SK-N-SH treated with all-trans-retinoic acid at 6 μM for 48 hours (cell line): ENCODE results near the gene RABGAP1.

Source experiments
- ATAC-seq: fragments of 200-7000 bp; cut with Tn5 transposase; 3 replicates; pipeline ENCODE4 v1.9.1; 2020; ENCODE audit warnings: mild to moderate bottlenecking, moderate library complexity
- ARNTL ChIP-seq: fragments of 450-650 bp; formaldehyde crosslinking; IDR thresholded peaks from 2 replicates; pipeline ENCODE4 v1.5.0; 2020; ENCODE audit warnings: low read depth, mild to moderate bottlenecking, moderate library complexity, borderline replicate concordance
- BACH2 ChIP-seq: fragments of 250-450 bp; sonication (Bioruptor Pico); IDR thresholded peaks from 2 replicates; pipeline ENCODE4 v1.9.0; 2021; ENCODE audit warnings: mild to moderate bottlenecking, borderline replicate concordance
- CSDC2 ChIP-seq: fragments of 250-450 bp; sonication (Bioruptor Pico); IDR thresholded peaks from 2 replicates; pipeline ENCODE4 v1.5.0; 2020; ENCODE audit warnings: mild to moderate bottlenecking, moderate library complexity
- ESRRG ChIP-seq: fragments of 250-450 bp; sonication (Bioruptor Pico); IDR thresholded peaks from 2 replicates; pipeline ENCODE4 v1.6.1; 2021; ENCODE audit warnings: mild to moderate bottlenecking
- GLIS3 ChIP-seq: fragments of 250-450 bp; sonication (Bioruptor Pico); IDR thresholded peaks from 2 replicates; pipeline ENCODE4 v1.5.0; 2020; ENCODE audit warnings: mild to moderate bottlenecking, moderate library complexity
- ISL1 ChIP-seq: fragments of 250-450 bp; sonication (Bioruptor Pico); IDR thresholded peaks from 2 replicates; pipeline ENCODE4 v2.1.2; 2022; ENCODE audit warnings: mild to moderate bottlenecking, moderate library complexity
- OSR1 ChIP-seq: fragments of 250-450 bp; sonication (Bioruptor Pico); IDR thresholded peaks from 2 replicates; pipeline ENCODE4 v1.8.0; 2022; ENCODE audit warnings: moderate library complexity, mild to moderate bottlenecking, inconsistent platforms
- POU6F1 ChIP-seq: fragments of 250-450 bp; sonication (Bioruptor Pico); IDR thresholded peaks from 2 replicates; pipeline ENCODE4 v1.8.0; 2021; ENCODE audit warnings: low read depth, mild to moderate bottlenecking, moderate library complexity, borderline replicate concordance
- PPARA ChIP-seq: fragments of 250-450 bp; sonication (Bioruptor Pico); IDR thresholded peaks from 2 replicates; pipeline ENCODE4 v1.5.0; 2020; ENCODE audit warnings: mild to moderate bottlenecking, borderline replicate concordance
- RARB ChIP-seq: fragments of 250-450 bp; sonication (Bioruptor Pico); IDR thresholded peaks from 2 replicates; pipeline ENCODE4 v1.8.0; 2021; ENCODE audit warnings: mild to moderate bottlenecking, moderate library complexity
- SNAI2 ChIP-seq: fragments of 250-450 bp; sonication (Bioruptor Pico); IDR thresholded peaks from 2 replicates; pipeline ENCODE4 v1.5.0; 2020; ENCODE audit warnings: mild to moderate bottlenecking, moderate library complexity
- TCF4 ChIP-seq: fragments of 250-450 bp; sonication (Bioruptor Pico); IDR thresholded peaks from 2 replicates; pipeline ENCODE4 v1.8.0; 2021; ENCODE audit warnings: mild to moderate bottlenecking, moderate library complexity, borderline replicate concordance
- TOX ChIP-seq: fragments of 250-450 bp; sonication (Bioruptor Pico); IDR thresholded peaks from 2 replicates; pipeline ENCODE4 v1.8.0; 2021; ENCODE audit warnings: mild to moderate bottlenecking, moderate library complexity, borderline replicate concordance
- ZC3H10 ChIP-seq: fragments of 250-450 bp; sonication (Bioruptor Pico); IDR thresholded peaks from 2 replicates; pipeline ENCODE4 v1.5.1; 2021; ENCODE audit warnings: mild to moderate bottlenecking, moderate library complexity
- ZFP3 ChIP-seq: fragments of 250-450 bp; sonication (Bioruptor Pico); IDR thresholded peaks from 2 replicates; pipeline ENCODE4 v1.5.0; 2020; ENCODE audit warnings: mild to moderate bottlenecking, moderate library complexity
- ZFP30 ChIP-seq: fragments of 450-650 bp; formaldehyde crosslinking; IDR thresholded peaks from 2 replicates; pipeline ENCODE4 v1.5.0; 2022; ENCODE audit warnings: mild to moderate bottlenecking, moderate library complexity
- ZNF565 ChIP-seq: fragments of 450-650 bp; formaldehyde crosslinking; conservative IDR thresholded peaks from 2 replicates; pipeline ENCODE4 v1.5.0; 2020; ENCODE audit warnings: low read depth, mild to moderate bottlenecking, moderate library complexity
- ZNF70 ChIP-seq: fragments of 450-650 bp; formaldehyde crosslinking; IDR thresholded peaks from 2 replicates; pipeline ENCODE4 v1.5.0; 2020; ENCODE audit warnings: mild to moderate bottlenecking, moderate library complexity
- ZNF8 ChIP-seq: fragments of 450-650 bp; formaldehyde crosslinking; IDR thresholded peaks from 2 replicates; pipeline ENCODE4 v1.5.0; 2020; ENCODE audit warnings: mild to moderate bottlenecking, moderate library complexity
- TF ChIP-seq, protein P1 (sequence below): fragments of 250-450 bp; sonication (Bioruptor Pico); IDR thresholded peaks from 2 replicates; pipeline ENCODE4 v1.5.1; 2020; ENCODE audit warnings: low read depth, mild to moderate bottlenecking, moderate library complexity
- TF ChIP-seq, protein P2 (sequence below): fragments of 250-450 bp; sonication (Bioruptor Pico); IDR thresholded peaks from 2 replicates; pipeline ENCODE4 v1.8.0; 2020; ENCODE audit warnings: mild to moderate bottlenecking, moderate library complexity, borderline replicate concordance
- TF ChIP-seq, protein P3 (sequence below): fragments of 250-450 bp; sonication (Bioruptor Pico); IDR thresholded peaks from 2 replicates; pipeline ENCODE4 v1.5.0; 2020; ENCODE audit warnings: mild to moderate bottlenecking, moderate library complexity
- TF ChIP-seq, protein P4 (sequence below): fragments of 250-450 bp; sonication (Bioruptor Pico); IDR thresholded peaks from 2 replicates; pipeline ENCODE4 v1.5.1; 2021; ENCODE audit warnings: mild to moderate bottlenecking, moderate library complexity

The RABGAP1 gene

DNA sequence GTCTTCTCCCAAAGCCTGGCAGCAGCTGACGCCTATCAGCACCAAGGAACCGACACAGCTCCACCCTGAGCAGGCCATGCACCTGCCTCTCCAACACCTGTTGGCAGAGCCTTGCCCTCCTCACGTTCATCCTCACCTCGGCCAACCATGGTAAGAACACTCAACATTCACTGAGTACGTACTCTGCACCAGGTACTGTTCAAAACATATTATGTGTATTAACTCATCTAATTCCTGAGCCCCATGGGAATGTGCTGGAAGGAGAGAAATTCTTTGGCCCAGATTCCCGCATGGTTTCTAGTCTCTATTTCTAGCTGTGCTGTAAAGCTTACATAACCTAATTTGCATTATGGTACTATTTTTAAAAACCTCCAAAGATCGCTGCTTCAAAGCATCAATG, 178.7 kb downstream of the RABGAP1 start (continued):
- TF ChIP-seq POU6F1 (CRISPR knock-in tag) (no peak), ISL1 (CRISPR knock-in tag) (no peak), SNAI2 (CRISPR knock-in tag) (no peak)
- TF ChIP-seq, protein P1, sequence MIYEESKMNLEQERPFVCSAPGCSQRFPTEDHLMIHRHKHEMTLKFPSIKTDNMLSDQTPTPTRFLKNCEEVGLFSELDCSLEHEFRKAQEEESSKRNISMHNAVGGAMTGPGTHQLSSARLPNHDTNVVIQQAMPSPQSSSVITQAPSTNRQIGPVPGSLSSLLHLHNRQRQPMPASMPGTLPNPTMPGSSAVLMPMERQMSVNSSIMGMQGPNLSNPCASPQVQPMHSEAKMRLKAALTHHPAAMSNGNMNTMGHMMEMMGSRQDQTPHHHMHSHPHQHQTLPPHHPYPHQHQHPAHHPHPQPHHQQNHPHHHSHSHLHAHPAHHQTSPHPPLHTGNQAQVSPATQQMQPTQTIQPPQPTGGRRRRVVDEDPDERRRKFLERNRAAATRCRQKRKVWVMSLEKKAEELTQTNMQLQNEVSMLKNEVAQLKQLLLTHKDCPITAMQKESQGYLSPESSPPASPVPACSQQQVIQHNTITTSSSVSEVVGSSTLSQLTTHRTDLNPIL (CRISPR knock-in tag): no peak
- TF ChIP-seq, all 23 proteins: peak for 0

DNA sequence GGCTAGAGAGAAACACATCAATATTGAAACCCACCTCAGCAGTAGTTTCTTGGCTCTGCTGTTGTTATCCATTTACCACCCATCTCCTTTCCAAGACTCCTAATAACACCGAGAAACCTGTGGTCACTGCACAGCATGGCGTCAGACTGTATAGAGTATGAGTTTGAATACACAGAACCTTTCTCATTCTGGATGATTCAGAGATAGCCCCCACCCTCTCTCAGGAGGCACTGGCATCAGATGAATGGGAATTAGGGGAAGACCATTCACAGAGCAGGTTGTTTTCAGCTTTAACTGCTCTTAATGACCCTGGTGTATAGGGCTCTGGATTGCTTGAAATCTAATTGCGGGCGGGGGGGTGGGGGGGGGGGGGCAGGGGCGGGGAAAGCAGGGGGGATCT, 179.3 kb downstream of the RABGAP1 start:
- TF ChIP-seq ESRRG (CRISPR knock-in tag) (no peak), ZC3H10 (no peak), PPARA (CRISPR knock-in tag) (no peak), ISL1 (CRISPR knock-in tag) (no peak), ZNF70 (no peak), ARNTL (no peak), BACH2 (CRISPR knock-in tag) (no peak), OSR1 (CRISPR knock-in tag) (no peak), TOX (CRISPR knock-in tag) (no peak), TCF4 (CRISPR knock-in tag) (no peak), ZNF565 (CRISPR knock-in tag) (no peak), POU6F1 (CRISPR knock-in tag) (no peak)
- TF ChIP-seq, protein P2, sequence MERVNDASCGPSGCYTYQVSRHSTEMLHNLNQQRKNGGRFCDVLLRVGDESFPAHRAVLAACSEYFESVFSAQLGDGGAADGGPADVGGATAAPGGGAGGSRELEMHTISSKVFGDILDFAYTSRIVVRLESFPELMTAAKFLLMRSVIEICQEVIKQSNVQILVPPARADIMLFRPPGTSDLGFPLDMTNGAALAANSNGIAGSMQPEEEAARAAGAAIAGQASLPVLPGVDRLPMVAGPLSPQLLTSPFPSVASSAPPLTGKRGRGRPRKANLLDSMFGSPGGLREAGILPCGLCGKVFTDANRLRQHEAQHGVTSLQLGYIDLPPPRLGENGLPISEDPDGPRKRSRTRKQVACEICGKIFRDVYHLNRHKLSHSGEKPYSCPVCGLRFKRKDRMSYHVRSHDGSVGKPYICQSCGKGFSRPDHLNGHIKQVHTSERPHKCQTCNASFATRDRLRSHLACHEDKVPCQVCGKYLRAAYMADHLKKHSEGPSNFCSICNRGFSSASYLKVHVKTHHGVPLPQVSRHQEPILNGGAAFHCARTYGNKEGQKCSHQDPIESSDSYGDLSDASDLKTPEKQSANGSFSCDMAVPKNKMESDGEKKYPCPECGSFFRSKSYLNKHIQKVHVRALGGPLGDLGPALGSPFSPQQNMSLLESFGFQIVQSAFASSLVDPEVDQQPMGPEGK: no peak
- ATAC-seq: no peak

DNA sequence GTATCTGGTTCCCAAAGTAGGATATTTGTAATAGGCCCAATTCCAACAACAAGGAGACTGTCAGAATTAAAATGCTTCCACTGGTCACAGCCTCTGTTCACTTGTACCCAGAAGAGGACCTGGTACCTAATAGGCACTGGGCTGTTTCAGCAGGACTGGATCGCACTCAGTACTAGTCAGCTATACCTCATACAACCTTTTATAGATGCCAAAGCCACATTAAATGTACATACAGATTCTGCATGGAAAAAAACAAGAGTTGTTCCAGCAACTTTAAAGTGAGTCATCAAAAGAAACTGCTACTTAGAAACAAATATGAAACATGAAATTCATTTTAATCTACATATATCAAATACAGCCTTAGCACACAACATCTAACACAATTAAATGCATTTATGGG, 180.1 kb downstream of the RABGAP1 start:
- TF ChIP-seq POU6F1 (CRISPR knock-in tag): no peak
- TF ChIP-seq ZFP30 (CRISPR knock-in tag): no peak
- no peak for TF ChIP-seq ZNF8 (CRISPR knock-in tag)
- no peak for TF ChIP-seq BACH2 (CRISPR knock-in tag)
- TF ChIP-seq, protein P1 (CRISPR knock-in tag): no peak
- TF ChIP-seq PPARA (CRISPR knock-in tag): no peak
- no peak for TF ChIP-seq ZFP3 (CRISPR knock-in tag)
- no peak for TF ChIP-seq TOX (CRISPR knock-in tag)
- no peak for TF ChIP-seq TCF4 (CRISPR knock-in tag)
- no peak for TF ChIP-seq ESRRG (CRISPR knock-in tag)
- no peak for TF ChIP-seq RARB (CRISPR knock-in tag)
- TF ChIP-seq CSDC2 (CRISPR knock-in tag): no peak
- no peak for TF ChIP-seq GLIS3
- TF ChIP-seq, protein P3, sequence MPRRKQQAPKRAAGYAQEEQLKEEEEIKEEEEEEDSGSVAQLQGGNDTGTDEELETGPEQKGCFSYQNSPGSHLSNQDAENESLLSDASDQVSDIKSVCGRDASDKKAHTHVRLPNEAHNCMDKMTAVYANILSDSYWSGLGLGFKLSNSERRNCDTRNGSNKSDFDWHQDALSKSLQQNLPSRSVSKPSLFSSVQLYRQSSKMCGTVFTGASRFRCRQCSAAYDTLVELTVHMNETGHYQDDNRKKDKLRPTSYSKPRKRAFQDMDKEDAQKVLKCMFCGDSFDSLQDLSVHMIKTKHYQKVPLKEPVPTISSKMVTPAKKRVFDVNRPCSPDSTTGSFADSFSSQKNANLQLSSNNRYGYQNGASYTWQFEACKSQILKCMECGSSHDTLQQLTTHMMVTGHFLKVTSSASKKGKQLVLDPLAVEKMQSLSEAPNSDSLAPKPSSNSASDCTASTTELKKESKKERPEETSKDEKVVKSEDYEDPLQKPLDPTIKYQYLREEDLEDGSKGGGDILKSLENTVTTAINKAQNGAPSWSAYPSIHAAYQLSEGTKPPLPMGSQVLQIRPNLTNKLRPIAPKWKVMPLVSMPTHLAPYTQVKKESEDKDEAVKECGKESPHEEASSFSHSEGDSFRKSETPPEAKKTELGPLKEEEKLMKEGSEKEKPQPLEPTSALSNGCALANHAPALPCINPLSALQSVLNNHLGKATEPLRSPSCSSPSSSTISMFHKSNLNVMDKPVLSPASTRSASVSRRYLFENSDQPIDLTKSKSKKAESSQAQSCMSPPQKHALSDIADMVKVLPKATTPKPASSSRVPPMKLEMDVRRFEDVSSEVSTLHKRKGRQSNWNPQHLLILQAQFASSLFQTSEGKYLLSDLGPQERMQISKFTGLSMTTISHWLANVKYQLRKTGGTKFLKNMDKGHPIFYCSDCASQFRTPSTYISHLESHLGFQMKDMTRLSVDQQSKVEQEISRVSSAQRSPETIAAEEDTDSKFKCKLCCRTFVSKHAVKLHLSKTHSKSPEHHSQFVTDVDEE (CRISPR knock-in tag): no peak
- no peak for TF ChIP-seq ZNF70
- TF ChIP-seq ZC3H10: no peak
- TF ChIP-seq, protein P4, sequence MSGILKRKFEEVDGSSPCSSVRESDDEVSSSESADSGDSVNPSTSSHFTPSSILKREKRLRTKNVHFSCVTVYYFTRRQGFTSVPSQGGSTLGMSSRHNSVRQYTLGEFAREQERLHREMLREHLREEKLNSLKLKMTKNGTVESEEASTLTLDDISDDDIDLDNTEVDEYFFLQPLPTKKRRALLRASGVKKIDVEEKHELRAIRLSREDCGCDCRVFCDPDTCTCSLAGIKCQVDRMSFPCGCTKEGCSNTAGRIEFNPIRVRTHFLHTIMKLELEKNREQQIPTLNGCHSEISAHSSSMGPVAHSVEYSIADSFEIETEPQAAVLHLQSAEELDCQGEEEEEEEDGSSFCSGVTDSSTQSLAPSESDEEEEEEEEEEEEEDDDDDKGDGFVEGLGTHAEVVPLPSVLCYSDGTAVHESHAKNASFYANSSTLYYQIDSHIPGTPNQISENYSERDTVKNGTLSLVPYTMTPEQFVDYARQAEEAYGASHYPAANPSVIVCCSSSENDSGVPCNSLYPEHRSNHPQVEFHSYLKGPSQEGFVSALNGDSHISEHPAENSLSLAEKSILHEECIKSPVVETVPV: no peak
- peak; percentile 39 for ATAC-seq
